HG03045 (cell line): Measurements from ENCODE around the gene NCF4.
A peak's percentile ranks its signal among the peaks of the same experiment; 100 is the strongest.

Source experiments
- ATAC-seq: cut with Tn5 transposase; IDR thresholded peaks from one replicate; pipeline ENCODE4 v1.9.1; 2021; ENCODE audit warnings: mild to moderate bottlenecking, moderate library complexity; ENCODE audit not compliant: unreplicated experiment

The NCF4 gene

GRCh38 chr22:36892292-36892691 lies 31.5 kb downstream of the NCF4 start:
- no peak for ATAC-seq

GRCh38 chr22:36893262-36893661 lies 32.5 kb downstream of the NCF4 start:
- ATAC-seq = no peak

DNA sequence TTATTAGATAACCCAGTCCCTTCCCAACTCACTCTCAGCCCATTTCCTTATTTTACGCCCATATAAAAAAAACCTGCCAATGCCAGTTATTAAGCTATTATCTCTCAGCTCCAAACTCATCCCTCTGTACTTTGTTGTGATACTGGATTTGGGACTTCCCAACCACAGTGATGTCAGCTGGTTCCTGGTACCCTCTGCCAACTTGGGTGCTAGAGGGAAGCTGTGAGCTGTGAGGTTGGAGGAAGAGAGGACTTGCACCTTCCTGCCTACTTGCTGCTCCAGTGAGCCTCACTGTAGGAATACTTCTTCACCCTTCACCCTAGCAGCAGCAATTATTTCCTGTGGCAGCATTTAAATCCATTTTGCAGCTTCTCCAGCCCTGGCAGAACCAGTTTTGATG lies 33.5 kb downstream of the NCF4 start:
- no peak for ATAC-seq

DNA sequence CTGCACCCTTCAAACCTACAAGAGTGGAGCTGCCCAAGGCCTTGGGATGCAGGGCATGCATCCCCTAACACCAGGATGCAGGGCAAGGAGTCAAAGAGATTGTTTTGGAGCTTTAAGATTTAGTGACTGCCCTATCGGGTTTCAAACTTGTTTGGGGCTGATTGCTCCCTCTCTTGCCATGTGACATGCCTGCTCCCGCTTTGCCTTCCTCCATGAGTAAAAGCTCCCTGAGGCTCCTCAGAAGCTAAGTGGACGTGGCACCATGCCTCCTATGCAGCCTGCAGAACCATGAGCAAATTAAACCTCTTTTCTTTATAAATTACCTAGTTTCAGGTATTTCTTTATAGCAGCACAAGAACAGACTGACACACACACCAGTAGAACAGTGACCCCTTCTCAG lies 36.8 kb downstream of the NCF4 start:
- no peak for ATAC-seq

GRCh38 chr22:36898690-36899089 lies 37.9 kb downstream of the NCF4 start:
- no peak for ATAC-seq

DNA sequence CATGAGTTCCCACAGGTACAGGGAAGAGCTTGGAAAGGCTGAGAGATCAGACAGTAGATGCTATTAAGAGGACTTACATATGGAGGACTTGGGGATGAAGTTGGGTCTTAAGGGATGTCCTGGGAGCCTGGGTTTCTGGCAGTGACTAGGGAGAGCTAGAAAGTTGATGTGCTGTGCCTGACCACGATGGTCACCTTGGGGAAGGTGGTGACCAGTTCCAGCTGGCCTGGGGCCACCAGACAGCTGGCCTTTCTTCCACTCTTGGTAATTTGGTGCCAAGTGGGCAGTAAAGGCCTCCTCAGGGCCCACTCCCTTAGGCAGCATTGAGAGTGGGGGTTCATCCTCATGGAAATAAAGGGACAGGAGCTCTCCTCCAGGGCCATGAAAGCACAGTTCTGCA lies 38.7 kb downstream of the NCF4 start:
- ATAC-seq = no peak

GRCh38 chr22:36900225-36900624 lies 39.4 kb downstream of the NCF4 start:
- no peak for ATAC-seq

DNA sequence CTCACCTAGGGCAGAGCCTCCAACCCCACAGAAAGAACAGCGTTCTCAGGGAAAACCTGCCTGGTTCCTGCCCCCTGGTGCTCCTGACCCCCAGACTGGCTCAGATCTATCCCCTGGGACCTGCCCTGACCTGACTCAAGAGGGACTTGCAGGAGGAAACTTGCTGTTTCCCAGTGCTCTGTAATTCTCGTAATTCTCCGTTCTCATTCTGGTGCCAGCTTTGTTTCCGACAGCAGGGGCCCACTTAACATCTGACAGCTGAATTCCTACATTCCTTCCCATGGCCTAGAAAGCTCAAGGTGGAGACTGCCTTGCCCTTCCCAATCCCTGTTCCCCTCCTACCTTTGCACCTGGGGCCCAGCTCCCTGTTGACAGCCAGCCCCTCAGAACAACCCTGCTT lies 40.1 kb downstream of the NCF4 start:
- no peak for ATAC-seq

DNA sequence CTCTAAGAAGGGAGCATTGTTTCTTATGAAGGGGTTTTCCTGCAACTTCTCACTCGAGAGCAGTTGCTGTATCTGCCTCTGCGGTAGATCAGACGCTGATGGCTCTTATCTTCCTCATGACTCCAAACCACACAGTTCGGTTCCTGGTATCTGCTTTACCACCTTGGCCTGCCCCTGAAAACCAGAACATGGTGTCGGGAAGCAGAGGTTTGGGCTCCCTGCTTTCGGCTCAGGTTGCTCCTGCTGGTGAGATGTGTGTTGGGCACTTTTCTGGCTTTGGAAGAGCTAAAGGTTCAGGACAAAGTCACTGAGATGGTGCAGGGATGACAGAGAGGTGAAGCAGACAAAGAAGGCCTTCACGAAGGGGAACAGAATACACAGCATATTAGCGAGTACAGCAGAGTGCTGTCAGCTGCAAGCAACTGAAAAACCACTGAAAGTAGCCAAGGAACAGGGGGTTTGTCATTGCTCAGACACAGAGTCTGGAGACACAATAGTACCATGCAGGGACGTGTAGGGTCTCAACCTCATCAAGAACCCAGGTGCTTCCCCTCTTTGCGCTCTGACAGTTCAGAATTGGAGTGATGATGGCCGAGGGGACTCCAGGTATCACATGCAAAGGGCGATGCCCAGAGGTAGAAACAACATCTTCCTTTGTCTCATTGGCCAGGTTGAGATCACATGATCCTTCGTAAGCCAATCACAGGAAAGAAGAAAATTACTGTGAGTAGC lies 40.8 kb downstream of the NCF4 start:
- peak; percentile 74 for ATAC-seq

GRCh38 chr22:36902143-36902926 lies 41.5 kb downstream of the NCF4 start:
- ATAC-seq = no peak

DNA sequence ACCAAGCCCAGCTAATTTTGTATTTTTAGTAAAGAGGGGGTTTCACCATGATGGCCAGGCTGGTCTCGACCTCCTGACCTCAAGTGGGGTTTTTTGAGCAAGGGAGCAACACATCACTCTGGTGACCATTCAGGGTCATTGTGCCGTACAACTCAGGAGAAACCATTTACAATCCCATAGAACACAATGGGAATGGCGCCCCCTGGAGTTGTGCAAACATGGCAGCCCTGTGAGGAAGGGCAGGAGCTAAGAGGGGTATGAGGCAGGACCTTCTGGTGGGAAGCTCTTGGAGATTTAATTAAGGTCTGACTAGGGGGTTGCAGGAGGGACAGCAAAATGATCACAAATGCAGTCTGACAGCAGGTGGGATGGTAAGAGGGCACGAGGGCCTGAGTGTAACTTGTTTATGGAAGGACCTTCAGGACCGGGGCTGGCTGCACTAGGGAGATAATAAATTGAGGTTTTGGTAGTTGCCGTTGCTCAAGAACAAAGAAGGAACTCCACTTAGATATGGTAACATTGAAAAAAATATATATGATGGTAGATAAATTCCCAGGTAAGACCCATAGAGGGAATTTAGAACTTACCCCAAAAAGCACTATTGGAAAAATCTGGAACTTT lies 43.6 kb downstream of the NCF4 start:
- no peak for ATAC-seq

DNA sequence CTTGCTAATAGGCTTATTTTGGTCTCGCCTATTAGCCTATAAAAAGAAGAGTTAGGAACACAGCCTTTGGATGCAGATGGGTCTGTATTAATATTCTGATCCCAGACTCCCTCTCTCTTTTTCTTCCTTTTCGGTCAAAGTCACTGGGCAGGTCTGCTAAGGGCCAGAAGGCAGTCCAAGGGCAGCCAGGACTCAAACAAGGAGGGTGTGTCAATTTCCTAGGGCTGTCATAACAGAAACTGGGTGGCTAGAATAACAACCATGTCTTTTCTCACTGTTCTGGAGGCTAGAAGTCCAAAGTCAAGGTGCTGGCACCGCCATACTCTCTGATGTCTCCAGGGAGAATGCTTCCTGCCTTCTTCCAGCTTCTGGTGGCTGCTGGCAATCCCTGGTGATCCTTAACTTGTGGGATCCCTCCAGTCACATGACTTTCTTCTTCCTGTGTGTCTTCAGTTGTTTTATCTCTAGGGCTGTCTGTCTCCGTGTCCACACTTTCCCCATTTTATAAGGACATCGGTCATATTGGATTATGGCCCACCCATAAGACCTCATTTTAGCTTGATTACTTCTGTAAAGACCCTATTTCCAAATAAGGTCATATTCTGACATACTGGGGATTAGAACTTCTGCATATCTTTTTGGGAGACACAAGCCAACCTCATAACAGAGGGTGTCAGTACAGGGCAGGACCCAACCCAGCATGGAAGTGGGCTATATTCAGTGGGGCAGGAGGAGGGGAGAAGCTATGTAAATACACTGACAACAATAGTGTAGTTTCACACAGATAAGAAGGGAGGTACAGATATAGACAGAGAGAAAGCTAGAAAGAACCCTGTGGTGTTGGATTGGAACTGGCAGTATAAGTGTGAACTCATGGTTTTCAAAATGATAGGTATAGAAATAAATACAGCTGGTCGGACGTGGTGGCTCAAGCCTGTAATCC lies 46.7 kb downstream of the NCF4 start:
- ATAC-seq = no peak

DNA sequence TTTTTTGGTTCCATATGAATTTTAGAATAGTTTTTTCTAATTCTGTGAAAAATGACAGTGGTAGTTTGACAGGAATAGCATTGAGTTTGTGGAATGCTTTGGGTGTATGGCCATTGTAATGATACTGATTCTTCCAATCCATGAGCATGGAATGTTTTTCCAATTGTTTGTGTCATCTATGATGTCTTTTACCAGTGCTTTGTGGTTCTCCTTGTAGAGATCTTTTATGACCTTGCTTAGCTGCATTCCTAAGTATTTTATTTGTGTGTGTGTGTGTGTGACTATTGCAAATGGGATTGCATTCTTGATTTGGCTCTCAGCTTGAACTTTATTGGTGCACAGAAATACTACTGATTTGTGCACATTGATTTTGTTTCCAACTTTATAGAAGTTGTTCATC lies 49.7 kb downstream of the NCF4 start:
- ATAC-seq = no peak

GRCh38 chr22:36911887-36912661 lies 51.3 kb downstream of the NCF4 start:
- no peak for ATAC-seq

GRCh38 chr22:36912694-36913426 lies 52.1 kb downstream of the NCF4 start:
- ATAC-seq = no peak

GRCh38 chr22:36913427-36914389 lies 52.9 kb downstream of the NCF4 start, which contains the start of gene CSF2RB:
Gene CSF2RB, plus strand, starts transcription at chr22:36913628. Its CDS starts 8,580 bp downstream, at chr22:36922208.
- ATAC-seq = no peak

DNA sequence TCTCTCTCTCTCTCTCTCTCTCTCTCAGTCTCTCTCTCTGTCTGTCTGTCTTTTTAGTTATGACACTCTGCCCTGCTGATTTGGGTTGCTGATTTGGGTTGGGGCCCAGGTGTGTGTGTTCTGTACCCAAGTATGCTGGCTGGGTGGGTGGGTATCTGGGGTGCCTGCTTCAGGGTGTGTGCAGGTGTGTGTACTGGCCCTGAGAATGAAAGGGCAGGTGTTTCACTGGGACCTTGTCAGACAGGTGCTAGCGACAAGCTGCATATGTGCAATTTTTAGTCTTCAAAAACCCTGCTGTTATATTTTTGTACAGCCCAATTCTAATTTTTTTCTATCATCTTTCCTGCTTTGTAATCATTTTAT lies 53.6 kb downstream of the NCF4 start:
- ATAC-seq = no peak

- no peak for ATAC-seq
These were observed 55.2 kb downstream of the NCF4 start for GRCh38 chr22:36916034-36916433.
